Keratinocyte (primary cell): ENCODE data around the gene DIS3L2. TPM values are rescaled to one million over a fixed set of nuclear protein-coding genes. Genes with fewer than 3 reads are reported as not detected.

Experiments used
- DNase-seq: peaks from one replicate; pipeline ENCODE4 v3.0.0-alpha.2; 2011; ENCODE audit warnings: low read depth, missing footprints, low spot score
- FAIRE-seq: peaks from 2 replicates; lab custom pipeline; 2011; peaks lifted over from hg19 to GRCh38; lab: Jason Lieb, UNC
- H2AFZ ChIP-seq: 2 replicates; pipeline ENCODE4 v1.6.0; 2012; ENCODE audit warnings: low read length, control low read depth, inconsistent platforms; ENCODE audit not compliant: control insufficient read depth
- H3K27ac ChIP-seq: 2 replicates; pipeline ENCODE4 v1.5.1; 2011; ENCODE audit warnings: low read length; ENCODE audit not compliant: control insufficient read depth, insufficient read depth
- H3K27me3 ChIP-seq: 3 replicates; pipeline ENCODE4 v1.6.0; 2011; ENCODE audit warnings: low read length; ENCODE audit not compliant: control insufficient read depth, insufficient read depth; ENCODE audit errors: extremely low read depth
- H3K36me3 ChIP-seq, 2 experiments: 2 replicates in 1 of 2; 3 replicates in 1 of 2; pipeline ENCODE4 v1.5.1; 2011; ENCODE audit warnings: low read length in 2 of 2, mild to moderate bottlenecking in 1 of 2; ENCODE audit not compliant: control insufficient read depth in 2 of 2, insufficient read depth in 2 of 2; ENCODE audit errors: extremely low read depth in 1 of 2
- H3K4me1 ChIP-seq: 3 replicates; pipeline ENCODE4 v1.5.1; 2011; ENCODE audit warnings: low read length; ENCODE audit not compliant: control insufficient read depth, insufficient read depth; ENCODE audit errors: extremely low read depth
- H3K4me2 ChIP-seq: 3 replicates; pipeline ENCODE4 v1.6.0; 2011; ENCODE audit warnings: low read depth, low read length; ENCODE audit not compliant: control insufficient read depth, insufficient read depth; ENCODE audit errors: extremely low read depth
- H3K4me3 ChIP-seq, 3 experiments: fragments of 200-600 bp in 1 of 3; sonication (generic) in 1 of 3; 2 replicates in 2 of 3; 3 replicates in 1 of 3; pipeline ENCODE4 v1.5.1; 2011 to 2016; ENCODE audit warnings: low read length in 3 of 3, mild to moderate bottlenecking in 3 of 3, control low read depth in 2 of 3, inconsistent platforms in 1 of 3, low read depth in 1 of 3, mixed read lengths in 1 of 3, mixed run types in 1 of 3, moderate library complexity in 1 of 3; ENCODE audit not compliant: control insufficient read depth in 2 of 3, insufficient read depth in 2 of 3; ENCODE audit errors: extremely low read depth in 1 of 3
- H3K79me2 ChIP-seq: 2 replicates; pipeline ENCODE4 v1.6.0; 2012; ENCODE audit warnings: low read length; ENCODE audit not compliant: control insufficient read depth, insufficient read depth
- H3K9ac ChIP-seq: 3 replicates; pipeline ENCODE4 v1.6.0; 2011; ENCODE audit warnings: low read length; ENCODE audit not compliant: control insufficient read depth, insufficient read depth; ENCODE audit errors: extremely low read depth
- H3K9me1 ChIP-seq: 3 replicates; pipeline ENCODE4 v1.6.0; 2011; ENCODE audit warnings: low read length; ENCODE audit not compliant: control insufficient read depth, insufficient read depth; ENCODE audit errors: extremely low read depth
- H3K9me3 ChIP-seq: 2 replicates; pipeline ENCODE4 v1.5.1; 2012; ENCODE audit warnings: low read depth, low read length; ENCODE audit not compliant: control insufficient read depth
- H4K20me1 ChIP-seq: 3 replicates; pipeline ENCODE4 v1.6.0; 2011; ENCODE audit warnings: low read length; ENCODE audit not compliant: control insufficient read depth, insufficient read depth; ENCODE audit errors: extremely low read depth
- CTCF ChIP-seq, 3 experiments: IDR thresholded peaks in 1 of 3; conservative IDR thresholded peaks in 1 of 3; optimal IDR thresholded peaks in 1 of 3; 2 replicates in 2 of 3; 3 replicates in 1 of 3; pipeline versions ENCODE3 to v1.5.1; 2011; ENCODE audit warnings: low read length in 3 of 3, mild to moderate bottlenecking in 3 of 3, moderate library complexity in 2 of 3, control low read depth in 1 of 3, inconsistent platforms in 1 of 3; ENCODE audit not compliant: insufficient read depth in 2 of 3; ENCODE audit errors: extremely low read depth in 1 of 3
- EZH2 ChIP-seq: IDR thresholded peaks from one replicate; pipeline ENCODE4 v1.6.1; 2012; ENCODE audit warnings: inconsistent platforms, mild to moderate bottlenecking, low read length, moderate library complexity
- dilution Hi-C: fragments of 300-500 bp; cut with MboI; formaldehyde crosslinking; loops from one replicate; pipeline ENCODE4 v1.7.0; 2020; ENCODE audit warnings: low sequenced_read_pairs; ENCODE audit not compliant: extremely low pct_ligation_motif_present
- polyA plus RNA-seq, 5 experiments: library from polyadenylated mRNA; depleted of rRNA in 3 of 5; stranded (reverse) in 3 of 5; stranded (forward) in 1 of 5; unstranded in 1 of 5; fragments of >200 nt; gene quantifications; 1 replicate in 1 of 5; 2 replicates in 3 of 5; 3 replicates in 1 of 5; pipeline versions ENCODE4 v1.2.1 to v1.2.3, GENCODE V29; 2011 to 2012; ENCODE audit warnings: missing spikeins in 2 of 5, low read depth in 1 of 5, low replicate concordance in 1 of 5

Gene DIS3L2
- polyA plus RNA-seq, 1 donor (not counting 4 experiments of a cell fraction or from before 2014, with no cell fraction given): 8.6 TPM

GRCh38 chr2:232076736-232077135, 115.2 kb downstream of the DIS3L2 start:
- H3K9me1 ChIP-seq: no peaks in the 10 kb centered on the region
- peaks cover 3% of the 10 kb centered on the region for H3K79me2 ChIP-seq
- no peak overlapping the region for H3K4me3 ChIP-seq
- dilution Hi-C loops: no loop called here
- peaks cover 14% of the 10 kb centered on the region for H3K4me1 ChIP-seq
- TF ChIP-seq CTCF (optimal IDR thresholded peaks at IDR 0.05 in 1 of 3, IDR thresholded peaks at IDR 0.05 in 1 of 3, conservative IDR thresholded peaks at IDR 0.05 in 1 of 3; ENCODE audit: extremely low read depth in 1 of 3, insufficient read depth in 2 of 3, low read length in 3 of 3) (no peak), EZH2 (no peak)
- H3K27me3 ChIP-seq: no peaks in the 10 kb centered on the region
- H4K20me1 ChIP-seq: peaks cover 3% of the 10 kb centered on the region
- no peak overlapping the region for H3K27ac ChIP-seq
- DNase-seq (no peak), FAIRE-seq (no peak)
- H2AFZ ChIP-seq: no peak overlapping the region
- no peaks in the 10 kb centered on the region for H3K36me3 ChIP-seq
- H3K9me3 ChIP-seq: no peaks in the 10 kb centered on the region
- H3K4me2 ChIP-seq: no peak overlapping the region
- H3K9ac ChIP-seq: no peak overlapping the region

GRCh38 chr2:232085164-232085563, 123.7 kb downstream of the DIS3L2 start:
- H3K36me3 ChIP-seq: no peaks in the 10 kb centered on the region
- FAIRE-seq: no peak
- DNase-seq: no peak
- H3K27ac ChIP-seq: no peak overlapping the region
- no peaks in the 10 kb centered on the region for H3K27me3 ChIP-seq
- H4K20me1 ChIP-seq: no peaks in the 10 kb centered on the region
- H3K9me1 ChIP-seq: no peaks in the 10 kb centered on the region
- no peaks in the 10 kb centered on the region for H3K79me2 ChIP-seq
- no peak overlapping the region for H3K4me2 ChIP-seq
- H3K9ac ChIP-seq: no peak overlapping the region
- no peaks in the 10 kb centered on the region for H3K4me1 ChIP-seq
- H3K9me3 ChIP-seq: no peaks in the 10 kb centered on the region
- no peak for TF ChIP-seq EZH2
- no peak for TF ChIP-seq CTCF (optimal IDR thresholded peaks at IDR 0.05 in 1 of 3, IDR thresholded peaks at IDR 0.05 in 1 of 3, conservative IDR thresholded peaks at IDR 0.05 in 1 of 3; ENCODE audit: extremely low read depth in 1 of 3, insufficient read depth in 2 of 3, low read length in 3 of 3)
- H3K4me3 ChIP-seq: no peak overlapping the region
- no peak overlapping the region for H2AFZ ChIP-seq
- dilution Hi-C loops: no loop called here
